Activated CD8-positive, alpha-beta memory T cell treated with anti-CD3 and anti-CD28 coated beads for 48 hours (primary cell): ENCODE results near the gene L3MBTL1.

Experiments used
- DNase-seq, 3 experiments: peaks; one replicate each; pipeline ENCODE4 v3.0.0-alpha.2; 2020; ENCODE audit warnings: low read depth in 2 of 3, low spot score in 2 of 3

The L3MBTL1 gene

GRCh38 chr20:43507150-43508080 is at the start of gene L3MBTL1:
TSS of gene L3MBTL1 (plus strand) at chr20:43507697. CDS start at chr20:43513504, 5,807 bp downstream.
- DNase-seq, result no peak

DNA sequence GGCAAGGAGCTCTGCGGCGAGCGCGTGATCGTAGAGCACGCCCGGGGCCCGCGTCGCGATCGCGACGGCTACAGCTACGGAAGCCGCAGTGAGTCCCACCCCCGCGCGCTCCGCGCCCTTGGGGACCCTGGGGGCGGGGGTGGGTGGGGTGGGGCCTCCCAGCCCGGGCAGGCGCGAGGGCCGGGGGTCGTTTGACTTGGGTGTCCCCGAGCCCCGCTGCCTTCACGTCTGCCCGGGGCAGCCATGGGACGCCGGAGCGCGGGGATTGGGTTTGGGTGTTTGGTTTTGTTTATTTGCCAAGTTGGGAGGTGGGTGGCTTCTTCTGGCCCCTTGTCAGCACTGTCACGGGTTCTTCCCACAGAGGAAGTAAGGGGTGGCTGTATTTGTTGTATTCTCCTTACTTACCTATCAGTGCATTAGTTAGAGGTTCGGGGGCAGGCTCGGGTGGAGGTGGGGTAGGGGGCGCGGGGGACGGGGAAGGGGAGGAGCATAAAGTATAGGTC is 49.0 kb upstream of the L3MBTL1 start:
- peak in 1 of 3 experiments; percentile 23 for DNase-seq

DNA sequence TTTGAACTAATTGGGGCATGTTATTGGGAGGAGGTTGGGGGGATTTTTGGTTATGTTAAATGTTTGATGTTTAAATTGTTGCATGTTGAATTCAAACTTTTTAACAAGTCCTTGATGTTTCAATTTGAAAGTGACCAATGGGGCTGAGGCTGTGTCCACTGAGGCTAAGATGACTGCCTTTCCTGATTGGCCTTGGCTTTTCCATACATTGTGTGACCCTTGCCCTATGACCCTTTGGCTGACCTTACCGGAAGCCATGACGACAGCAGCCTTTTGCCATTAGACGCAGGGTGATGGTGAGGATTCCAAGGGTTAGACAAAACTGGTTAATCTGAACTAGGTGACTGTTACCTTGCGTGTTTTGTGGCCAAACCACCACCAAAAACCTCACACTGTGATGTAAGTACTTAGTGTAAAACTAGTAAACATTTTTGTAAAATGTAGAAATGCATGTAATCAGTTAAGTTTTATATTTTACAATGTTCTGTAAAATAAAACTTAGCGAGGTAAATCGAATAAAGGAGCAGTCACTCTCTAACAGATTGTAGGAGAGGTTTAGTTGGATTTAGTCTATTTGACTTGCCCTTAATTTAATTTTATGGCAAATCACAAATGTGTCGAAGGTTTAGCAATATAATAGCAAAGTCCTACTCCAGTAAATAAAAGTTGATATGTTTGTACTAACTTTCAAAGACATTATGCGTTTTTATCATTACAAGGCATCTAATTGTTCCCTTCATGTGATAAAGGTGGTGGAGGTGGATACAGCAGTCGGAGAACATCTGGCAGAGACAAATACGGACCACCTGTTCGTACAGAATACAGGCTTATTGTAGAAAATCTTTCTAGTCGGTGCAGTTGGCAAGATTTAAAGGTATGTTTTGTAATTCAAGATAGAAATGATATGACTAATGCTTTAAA is 48.2 kb upstream of the L3MBTL1 start:
- DNase-seq, result no peak

- DNase-seq, result no peak
Measured at GRCh38 chr20:43460172-43460829, 47.2 kb upstream of the L3MBTL1 start.

GRCh38 chr20:43460830-43461200 is 46.7 kb upstream of the L3MBTL1 start:
- no peak for DNase-seq

DNA sequence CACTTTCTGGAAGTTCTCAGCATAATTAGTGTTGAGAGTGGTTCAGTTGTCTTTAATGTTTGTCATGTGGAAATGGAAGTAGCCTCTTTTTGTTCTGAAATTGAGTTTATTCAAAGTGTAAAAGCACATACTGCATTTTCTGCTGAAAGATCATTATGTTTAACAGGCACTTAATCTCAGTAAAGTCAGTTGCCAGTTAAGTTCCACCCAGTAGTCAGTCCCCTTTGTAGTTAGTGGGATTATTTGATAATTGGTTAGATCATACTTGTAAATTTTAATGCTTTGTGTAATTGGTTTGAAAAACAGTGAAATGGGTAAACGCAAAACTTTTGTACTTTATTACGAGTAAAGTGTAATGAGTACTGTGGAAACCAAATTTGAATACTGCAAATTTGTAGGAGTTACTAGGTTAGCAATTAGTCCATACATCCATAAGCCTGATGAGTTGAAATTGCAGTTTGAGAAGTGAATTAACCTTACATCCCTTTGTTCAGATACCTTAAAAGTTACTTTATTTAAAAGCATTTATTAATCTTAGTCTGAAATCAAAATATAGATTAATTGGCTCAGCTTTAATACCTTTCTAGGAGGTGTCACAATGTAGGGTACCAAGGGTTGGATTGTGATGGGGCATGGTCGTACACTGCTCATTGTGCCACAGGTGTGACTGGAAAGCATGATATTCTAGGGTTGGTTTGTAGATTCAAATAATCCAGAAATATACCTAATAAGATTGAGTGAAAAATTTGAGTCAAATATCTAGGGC is 45.4 kb upstream of the L3MBTL1 start:
- no peak for DNase-seq

DNA sequence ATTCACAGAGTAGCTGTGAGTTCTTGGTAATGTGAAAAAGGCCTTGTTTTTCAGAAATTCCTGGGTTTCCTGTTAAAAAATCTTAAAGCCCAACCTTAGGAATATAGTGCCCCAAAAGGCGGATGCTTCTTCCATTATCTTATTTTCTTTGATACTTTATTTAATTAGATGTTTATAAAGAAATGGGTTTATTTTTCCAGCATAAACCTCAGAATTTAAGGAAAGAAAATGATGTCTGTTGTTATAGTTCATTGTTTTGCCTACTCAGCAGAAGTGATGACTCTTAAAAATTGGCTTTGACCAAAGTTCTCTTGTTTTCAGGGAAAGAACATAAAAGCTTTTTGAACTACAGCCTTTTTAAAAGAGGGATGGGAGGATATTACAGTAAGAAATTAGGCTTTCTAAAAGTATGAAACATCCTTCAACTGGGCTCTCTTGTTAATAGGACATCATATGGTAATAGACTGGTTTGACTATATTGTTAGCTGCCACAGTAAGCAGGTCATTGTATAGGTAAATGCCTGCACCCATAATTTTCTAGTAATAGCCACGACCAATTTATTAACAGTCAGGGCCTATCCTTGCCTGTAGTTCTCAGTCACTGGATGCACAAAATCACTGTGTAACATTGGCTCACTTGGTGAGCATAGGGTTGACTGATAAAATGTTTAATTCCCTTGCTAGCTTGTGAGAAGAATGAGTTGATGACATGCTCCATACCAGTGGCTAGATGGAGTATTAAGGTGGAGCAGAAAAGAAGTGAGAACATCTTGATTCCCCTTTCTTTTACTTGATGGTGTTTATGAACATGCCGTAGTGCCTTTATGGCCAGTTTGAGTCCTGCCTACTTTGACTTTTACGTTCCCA is 44.6 kb upstream of the L3MBTL1 start:
- no peak for DNase-seq

DNA sequence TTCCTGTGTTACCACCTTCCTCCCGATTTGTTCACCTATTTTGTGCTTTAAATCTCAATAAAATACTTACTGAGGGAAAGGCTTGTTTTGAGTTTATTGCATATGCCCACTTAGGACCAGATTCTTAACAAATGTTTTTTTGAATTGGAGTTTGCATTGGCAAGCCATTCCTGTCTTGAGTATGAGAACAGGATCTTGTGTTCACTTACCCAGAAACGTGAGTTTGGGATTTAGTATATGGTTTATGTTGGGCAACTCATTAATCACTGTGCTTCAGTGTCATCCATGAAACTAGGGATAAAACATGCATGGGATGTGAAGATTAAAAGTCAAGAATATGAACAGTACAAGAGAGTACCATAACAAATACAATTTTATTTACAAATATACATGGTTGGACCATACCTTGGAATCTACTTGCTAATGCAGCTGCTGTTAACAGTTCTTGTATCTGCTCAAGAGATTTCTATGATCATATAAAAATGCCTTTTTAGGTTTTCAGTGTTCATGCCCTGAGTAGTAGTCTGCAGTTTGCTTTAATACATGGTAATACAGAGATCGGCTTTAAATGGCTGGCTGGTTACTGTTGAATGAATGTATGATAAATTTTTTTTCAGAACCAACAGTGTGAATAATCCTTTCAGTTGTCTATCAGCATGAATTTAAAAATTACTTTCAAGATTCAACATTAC is 43.8 kb upstream of the L3MBTL1 start:
- no peak for DNase-seq

- DNase-seq, result no peak
Measured at GRCh38 chr20:43464219-43464790, 43.2 kb upstream of the L3MBTL1 start.

DNA sequence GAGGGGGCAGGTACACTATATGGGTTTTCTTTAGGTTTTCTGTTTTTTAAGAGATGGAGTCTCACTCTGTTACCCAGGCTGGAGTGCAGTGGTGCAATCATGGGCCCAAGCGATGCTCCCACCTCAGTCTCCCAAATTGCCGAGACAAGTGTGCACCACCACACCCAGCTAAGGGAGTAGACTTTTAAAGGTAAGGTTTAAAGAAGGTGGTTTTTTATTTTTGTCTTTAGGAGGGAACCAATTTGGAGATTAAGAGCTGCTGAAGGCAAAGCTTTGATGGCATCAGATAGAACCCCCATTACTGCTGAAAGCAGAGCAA is 41.9 kb upstream of the L3MBTL1 start:
- no peak for DNase-seq

DNA sequence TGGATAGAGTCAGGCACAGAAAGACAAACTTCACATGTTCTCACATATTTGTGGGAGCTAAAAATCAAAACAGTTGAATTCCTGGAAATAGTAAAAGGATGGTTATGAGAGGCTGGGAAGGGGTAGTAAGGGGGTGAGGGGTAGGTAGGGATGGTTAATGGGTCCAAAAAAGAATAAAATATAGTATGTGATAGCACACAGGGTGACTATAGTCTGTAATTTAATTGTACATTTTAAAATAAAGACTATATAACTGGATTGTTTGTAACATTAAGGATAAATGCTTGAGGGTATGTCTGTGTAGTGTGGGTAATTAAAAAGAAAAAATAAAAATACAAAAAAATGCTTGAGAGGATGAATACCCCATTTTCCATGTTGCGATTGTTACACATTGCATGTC is 39.9 kb upstream of the L3MBTL1 start:
- DNase-seq, result no peak

DNA sequence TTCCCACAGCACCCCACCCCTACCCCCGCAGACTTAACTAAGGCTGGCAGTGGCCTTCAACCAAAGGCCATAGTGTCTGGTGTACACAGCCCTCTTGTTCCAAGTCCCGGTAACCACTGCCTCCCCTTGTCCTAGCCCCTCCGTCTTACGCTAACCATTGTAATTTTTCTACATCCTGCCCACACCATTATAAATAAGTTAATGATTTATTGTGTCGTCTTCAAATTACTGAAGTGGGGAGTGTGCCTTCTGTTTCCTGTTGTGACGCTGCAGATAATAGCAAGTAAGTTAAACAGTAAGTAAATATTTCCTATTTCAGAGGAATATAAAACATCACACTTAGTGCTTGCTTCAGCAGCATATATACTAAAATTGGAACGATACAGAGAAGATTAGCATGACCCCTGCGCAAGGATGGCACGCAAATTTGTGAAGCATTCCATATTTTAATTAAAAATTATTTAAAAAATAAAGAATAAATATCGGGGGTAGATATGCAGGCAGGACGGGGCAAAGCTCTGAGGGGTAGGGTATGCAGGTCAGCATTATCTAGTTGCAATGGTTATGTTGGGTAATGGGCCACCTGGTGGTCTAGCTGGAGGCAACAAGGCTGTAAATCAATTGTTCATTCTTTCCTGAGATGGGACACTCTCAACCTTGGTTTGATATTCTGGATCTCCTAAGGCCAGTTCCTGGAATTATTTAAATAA is 34.7 kb upstream of the L3MBTL1 start:
- DNase-seq, result no peak

DNA sequence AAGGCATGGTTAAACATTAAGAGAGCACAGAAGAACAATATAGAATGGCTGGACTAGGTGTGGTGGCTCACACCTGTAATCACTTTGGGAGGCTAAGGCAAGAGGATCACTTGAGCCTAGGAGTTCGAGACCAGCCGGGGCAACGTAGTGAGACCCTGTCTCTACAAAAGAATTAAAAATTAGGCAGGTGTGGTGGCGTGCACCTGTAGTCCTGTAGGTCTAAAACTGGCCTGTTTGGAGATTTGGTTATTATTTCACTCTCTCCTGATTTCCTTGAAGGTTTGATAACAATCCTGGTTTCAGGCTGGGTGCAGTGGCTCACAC is 34.2 kb upstream of the L3MBTL1 start:
- DNase-seq, result no peak

DNA sequence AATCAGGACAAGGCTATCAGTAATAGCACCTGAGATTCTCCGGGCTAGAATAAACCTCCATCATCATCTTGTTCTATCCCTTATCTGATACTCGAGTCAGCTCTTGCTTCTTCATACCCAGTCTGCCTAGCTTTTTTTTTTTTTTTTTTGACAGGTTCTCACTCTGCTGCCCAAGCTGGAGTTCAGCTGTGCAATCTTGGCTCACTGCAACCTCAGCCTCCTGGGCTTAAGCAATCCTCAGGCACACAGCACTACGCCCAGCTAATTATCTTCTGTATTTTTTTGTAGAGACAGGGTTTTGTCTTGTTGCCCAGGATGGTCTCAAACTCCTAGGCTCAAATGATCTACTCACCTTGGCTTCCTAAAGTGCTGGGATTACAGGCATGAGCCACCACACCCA is 30.3 kb upstream of the L3MBTL1 start:
- no peak for DNase-seq

DNA sequence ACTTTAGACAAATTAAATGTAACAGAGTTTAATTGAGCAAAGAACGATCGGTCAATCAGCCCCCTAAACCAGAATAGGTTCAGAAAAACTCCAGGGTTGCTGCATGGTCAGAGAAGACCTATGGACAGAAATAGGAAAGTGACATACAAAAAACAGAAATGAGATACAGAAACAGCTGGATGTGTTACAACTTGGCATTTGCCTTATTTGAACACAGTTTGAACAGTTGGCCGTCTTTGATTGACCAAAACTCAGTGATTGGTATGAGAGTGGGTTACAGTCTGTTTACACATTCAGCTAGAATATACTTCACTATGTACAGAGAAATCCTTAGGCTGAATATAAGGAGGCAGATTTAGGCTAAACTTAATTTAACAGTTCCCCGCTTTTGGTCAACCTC is 29.9 kb upstream of the L3MBTL1 start:
- no peak for DNase-seq

- no peak for DNase-seq
Measured at GRCh38 chr20:43490038-43490437, 17.5 kb upstream of the L3MBTL1 start.

DNA sequence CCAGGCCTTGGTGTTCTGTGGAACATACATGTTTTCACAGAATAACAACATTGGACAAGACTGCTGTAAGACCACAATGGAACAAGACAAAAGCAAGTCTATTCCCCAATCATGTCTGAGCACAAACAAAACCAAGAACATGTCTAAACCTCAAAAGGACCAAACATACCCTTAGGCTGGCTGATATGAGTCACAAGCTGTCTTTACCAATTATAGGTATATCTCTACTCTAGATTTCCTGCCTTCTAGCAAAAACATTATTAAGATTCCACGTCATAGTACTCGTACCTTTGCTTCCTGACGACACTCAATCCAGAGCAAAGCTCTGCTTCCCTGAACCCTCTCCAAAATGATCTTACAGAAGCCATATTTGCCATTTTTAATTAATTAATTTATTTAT is 15.4 kb upstream of the L3MBTL1 start:
- DNase-seq, result no peak

GRCh38 chr20:43495388-43495787 is 12.1 kb upstream of the L3MBTL1 start:
- DNase-seq, result no peak
